Colonic mucosa (tissue), 4 donors: Measurements from ENCODE around the gene COL27A1. TPM values are rescaled to one million over a fixed set of nuclear protein-coding genes. Genes with fewer than 3 reads are reported as not detected.
A peak's percentile ranks its signal among the peaks of the same experiment; 100 is the strongest.

Experiments
- DNase-seq: peaks from one replicate; pipeline ENCODE4 v3.0.0-alpha.2; 2020
- H3K27ac ChIP-seq: fragments of 200-600 bp; one replicate; pipeline ENCODE4 v1.8.0; 2021
- H3K27me3 ChIP-seq: fragments of 200-600 bp; one replicate; pipeline ENCODE4 v1.8.0; 2021
- H3K36me3 ChIP-seq: fragments of 200-600 bp; one replicate; pipeline ENCODE4 v1.8.0; 2021
- H3K4me1 ChIP-seq: fragments of 200-600 bp; one replicate; pipeline ENCODE4 v1.8.0; 2021; ENCODE audit warnings: mild to moderate bottlenecking
- H3K4me3 ChIP-seq: fragments of 200-600 bp; one replicate; pipeline ENCODE4 v1.8.0; 2021
- H3K9ac ChIP-seq, 2 donors: one replicate each; pipeline ENCODE4 v1.7.0; 2013; ENCODE audit warnings: control low read depth in 2 of 2, low read depth in 2 of 2, low read length in 2 of 2
- H3K9me3 ChIP-seq: fragments of 200-600 bp; one replicate; pipeline ENCODE4 v1.8.0; 2021
- CTCF ChIP-seq: fragments of 200-600 bp; IDR thresholded peaks from one replicate; pipeline ENCODE4 v1.8.0; 2022; ENCODE audit warnings: antibody characterized with exemption, mild to moderate bottlenecking
- intact Hi-C: fragments of 100-400 bp; cut with DNase I; formaldehyde crosslinking; loops from one replicate; pipeline ENCODE4 v1.14.1; 2022
- total RNA-seq, 2 donors: library from RNA; stranded (reverse); fragmentation: NEBNext Ultra II Directional in 1 of 2; extraction: Animal tissue kit (Norgen Biotek cat#: 25700) in 1 of 2; gene quantifications; one replicate each; pipeline ENCODE4 v1.2.1, GENCODE V29; 2021
- donor health status: healthy.
- donor health status: DM: no; HTN: no; CAD: no.
- donor health status: DM: no; HTN: no; CAD: no.

Gene COL27A1
- total RNA-seq, 2 donors from 2014 or later = 2.9 to 4.2 TPM

- no peaks in the 10 kb centered on the region for H3K4me1 ChIP-seq
- H3K4me3 ChIP-seq = no peak overlapping the region
- no peak overlapping the region for H3K27ac ChIP-seq
- H3K9ac ChIP-seq = no peak overlapping the region
- intact Hi-C loops = no loop called here
- no peaks in the 10 kb centered on the region for H3K9me3 ChIP-seq
- no peaks in the 10 kb centered on the region for H3K36me3 ChIP-seq
- DNase-seq = no peak
- peaks cover 31% of the 10 kb centered on the region for H3K27me3 ChIP-seq
- no peak for TF ChIP-seq CTCF
These were observed 3.8 kb upstream of the COL27A1 start for GRCh38 chr9:114151426-114151956.

GRCh38 chr9:114153761-114154599, 1.4 kb upstream of the COL27A1 start:
- intact Hi-C loops = no loop called here
- TF ChIP-seq CTCF = no peak
- Histone ChIP-seq H3K4me3 (no peak overlapping the region), H3K9me3 (no peaks in the 10 kb centered on the region), H3K36me3 (no peaks in the 10 kb centered on the region), H3K4me1 (no peaks in the 10 kb centered on the region), H3K27me3 (peaks cover 32% of the 10 kb centered on the region), H3K27ac (no peak overlapping the region), H3K9ac (no peak overlapping the region)
- DNase-seq = no peak

- peaks cover 32% of the 10 kb centered on the region for H3K27me3 ChIP-seq
- no peak for TF ChIP-seq CTCF
- H3K9me3 ChIP-seq = no peaks in the 10 kb centered on the region
- H3K4me1 ChIP-seq = no peaks in the 10 kb centered on the region
- H3K4me3 ChIP-seq = no peak overlapping the region
- no peak overlapping the region for H3K9ac ChIP-seq
- no peaks in the 10 kb centered on the region for H3K36me3 ChIP-seq
- intact Hi-C loops = loop anchor here (5.0 kb wide), 1 partner anchor 138 kb away; no protein-coding TSS in a partner anchor
- H3K27ac ChIP-seq = no peak overlapping the region
- DNase-seq = no peak
These were observed 686 bp upstream of the COL27A1 start for GRCh38 chr9:114154600-114155102.

- Histone ChIP-seq H3K4me1 (no peaks in the 10 kb centered on the region), H3K27ac (peak overlapping the region; percentile 32), H3K36me3 (no peaks in the 10 kb centered on the region), H3K9ac (peak overlapping the region; percentile 32 to 41), H3K27me3 (peaks cover 32% of the 10 kb centered on the region), H3K9me3 (no peaks in the 10 kb centered on the region), H3K4me3 (peak overlapping the region; percentile 42)
- DNase-seq = no peak
- no peak for TF ChIP-seq CTCF
- intact Hi-C loops = loop anchor here (5.0 kb wide), 1 partner anchor 136 kb away; no protein-coding TSS in a partner anchor
These were observed 789 bp downstream of the COL27A1 start for GRCh38 chr9:114155995-114156656.

GRCh38 chr9:114156657-114157421, 1.5 kb downstream of the COL27A1 start:
- no peak for TF ChIP-seq CTCF
- Histone ChIP-seq H3K9me3 (no peaks in the 10 kb centered on the region), H3K27ac (peak overlapping the region; percentile 32), H3K36me3 (no peaks in the 10 kb centered on the region), H3K9ac (peak overlapping the region; percentile 24 to 32), H3K4me1 (no peaks in the 10 kb centered on the region), H3K27me3 (peaks cover 32% of the 10 kb centered on the region), H3K4me3 (peak overlapping the region; percentile 42)
- intact Hi-C loops = loop anchor here (5.0 kb wide), 1 partner anchor 135 kb away; no protein-coding TSS in a partner anchor
- peak; percentile 43 for DNase-seq
